RCC 7860 (cell line): ENCODE measurements around the gene YWHAG.
"Not testable (repeated sequence)": the region's sequence is repeated elsewhere in the genome, so short reads cannot be mapped to it uniquely, and the experiment has no call there.

Experiments
- DNase-seq: peaks from one replicate; pipeline ENCODE4 v3.0.0-alpha.2; 2015; ENCODE audit warnings: low spot score
- FAIRE-seq: peaks from 2 replicates; lab custom pipeline; 2012; peaks lifted over from hg19 to GRCh38; lab: Jason Lieb, UNC

YWHAG gene

GRCh38 chr7:76326646-76327233, 32.1 kb downstream of the YWHAG start:
- FAIRE-seq: no peak
- DNase-seq: no peak

GRCh38 chr7:76325811-76326210, 33.0 kb downstream of the YWHAG start:
- DNase-seq (no peak), FAIRE-seq (no peak)

- DNase-seq: no peak
- no peak for FAIRE-seq
These were observed 33.7 kb downstream of the YWHAG start for GRCh38 chr7:76325092-76325491.

GRCh38 chr7:76318488-76319353, 40.1 kb downstream of the YWHAG start:
- peak; percentile 16 for FAIRE-seq
- peak; percentile 68 for DNase-seq

- peak; percentile 93 for DNase-seq
- FAIRE-seq: peak; percentile 82
These were observed 40.9 kb downstream of the YWHAG start for GRCh38 chr7:76317782-76318487.

GRCh38 chr7:76316984-76317781, 41.6 kb downstream of the YWHAG start:
- FAIRE-seq (no peak), DNase-seq (no peak)

- FAIRE-seq (no peak), DNase-seq (no peak)
These were observed 43.4 kb downstream of the YWHAG start for GRCh38 chr7:76315364-76315763.

GRCh38 chr7:76314740-76315139, 44.1 kb downstream of the YWHAG start:
- FAIRE-seq: not testable (repeated sequence)

GRCh38 chr7:76314042-76314721, 44.6 kb downstream of the YWHAG start:
- peak; percentile 93 for DNase-seq
- FAIRE-seq: peak; percentile 26

More at GRCh38 chr7:76314740-76315139, 44.1 kb downstream of the YWHAG start:
- not testable (repeated sequence) for DNase-seq

- FAIRE-seq, DNase-seq: not testable (repeated sequence)
These were observed 47.0 kb downstream of the YWHAG start for GRCh38 chr7:76311838-76312237.

GRCh38 chr7:76310102-76310957, 48.5 kb downstream of the YWHAG start:
- DNase-seq: no peak

GRCh38 chr7:76309341-76310101, 49.3 kb downstream of the YWHAG start:
- DNase-seq, FAIRE-seq: not testable (repeated sequence)

More at GRCh38 chr7:76310102-76310957, 48.5 kb downstream of the YWHAG start:
- no peak for FAIRE-seq

GRCh38 chr7:76308874-76309273, 49.9 kb downstream of the YWHAG start:
- FAIRE-seq, DNase-seq: not testable (repeated sequence)

GRCh38 chr7:76304888-76305375, 53.9 kb downstream of the YWHAG start:
- FAIRE-seq (no peak), DNase-seq (no peak)

GRCh38 chr7:76303202-76304147, 55.3 kb downstream of the YWHAG start:
- FAIRE-seq: peak; percentile 82
- DNase-seq: peak; percentile 92

GRCh38 chr7:76302347-76303201, 56.2 kb downstream of the YWHAG start, which contains the start of gene HSPB1:
TSS of gene HSPB1 (plus strand) at chr7:76302673. CDS start at chr7:76302713, 40 bp downstream.
- DNase-seq (peak; percentile 93), FAIRE-seq (peak; percentile 85)
